Measurements from ENCODE around the gene MTHFD1L.

The MTHFD1L gene

DNA sequence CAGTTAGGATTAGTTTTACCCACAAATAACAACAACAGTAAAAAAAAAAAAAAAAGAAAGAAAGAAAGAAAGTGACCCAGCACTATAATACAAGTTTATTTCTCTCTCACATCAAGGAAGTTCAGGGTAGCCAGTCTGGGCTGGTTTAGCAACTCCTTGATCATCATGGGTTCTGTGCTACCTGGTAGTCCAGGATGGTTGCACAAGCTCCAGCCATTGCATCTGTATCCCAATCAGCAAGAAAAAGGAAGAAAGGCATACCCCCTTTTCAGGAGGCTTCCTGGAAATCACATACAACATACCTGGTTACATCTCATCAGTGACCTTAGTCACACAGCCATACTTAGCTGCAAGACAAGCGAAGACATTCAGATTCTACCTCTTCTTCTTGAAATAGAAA is 128.5 kb downstream of the MTHFD1L start:
- DNase-seq = no peak

DNA sequence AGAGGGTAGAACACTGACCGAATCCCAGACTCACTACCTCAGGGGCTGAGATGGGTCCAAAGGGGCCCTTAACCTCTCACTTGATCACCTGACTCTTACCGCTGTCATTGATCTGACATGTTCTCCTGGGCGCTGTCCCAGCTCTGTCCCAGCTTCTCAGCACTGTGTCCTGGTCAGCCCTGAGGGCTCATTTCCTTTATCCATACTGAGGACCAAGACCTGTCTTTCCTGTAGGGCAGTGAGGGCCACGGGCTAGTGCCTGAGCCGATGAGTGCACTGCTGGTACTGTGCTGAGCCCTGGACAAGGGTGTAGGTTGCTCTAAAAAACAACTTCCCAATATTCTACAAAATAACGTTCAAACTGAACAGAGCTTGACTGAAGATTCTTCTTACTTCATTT is 131.5 kb downstream of the MTHFD1L start:
- no peak for DNase-seq

DNA sequence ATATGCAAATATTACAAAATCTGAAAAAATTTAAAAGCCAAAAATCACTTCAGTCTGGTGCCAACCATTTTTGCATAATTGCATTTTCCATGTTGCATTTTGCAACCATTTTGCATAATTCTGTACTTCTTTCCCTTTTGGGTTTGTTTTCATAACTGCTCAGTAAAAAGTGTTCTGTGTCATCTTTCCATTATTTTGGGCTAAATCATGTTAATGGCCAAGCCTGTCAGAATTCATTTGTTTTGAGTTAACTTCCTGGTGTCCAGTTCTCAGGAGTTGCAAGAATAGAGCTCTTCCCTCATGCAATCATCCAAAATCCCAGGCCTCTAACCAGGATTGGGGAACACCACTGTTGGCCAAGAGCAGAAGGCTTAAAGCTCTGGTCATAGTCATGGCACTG is 133.6 kb downstream of the MTHFD1L start:
- DNase-seq = no peak

DNA sequence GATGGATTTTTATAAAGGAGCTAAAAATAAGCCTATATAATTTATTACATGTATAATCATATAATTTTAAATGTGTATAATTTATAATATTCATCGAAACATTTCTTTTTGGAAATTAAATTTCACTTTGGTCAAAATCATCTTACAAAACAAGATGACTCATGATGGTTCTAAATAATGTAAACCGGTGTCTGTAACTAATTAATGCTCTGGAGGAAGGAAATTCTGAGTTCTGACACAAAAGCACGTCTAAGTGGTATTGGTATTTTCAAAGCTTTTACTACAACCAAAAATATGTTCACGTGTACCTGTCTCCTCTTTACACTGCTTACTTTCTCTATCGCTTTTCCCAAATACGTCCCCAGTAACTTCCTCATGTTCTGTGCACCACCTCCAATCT is 134.1 kb downstream of the MTHFD1L start:
- DNase-seq = no peak

DNA sequence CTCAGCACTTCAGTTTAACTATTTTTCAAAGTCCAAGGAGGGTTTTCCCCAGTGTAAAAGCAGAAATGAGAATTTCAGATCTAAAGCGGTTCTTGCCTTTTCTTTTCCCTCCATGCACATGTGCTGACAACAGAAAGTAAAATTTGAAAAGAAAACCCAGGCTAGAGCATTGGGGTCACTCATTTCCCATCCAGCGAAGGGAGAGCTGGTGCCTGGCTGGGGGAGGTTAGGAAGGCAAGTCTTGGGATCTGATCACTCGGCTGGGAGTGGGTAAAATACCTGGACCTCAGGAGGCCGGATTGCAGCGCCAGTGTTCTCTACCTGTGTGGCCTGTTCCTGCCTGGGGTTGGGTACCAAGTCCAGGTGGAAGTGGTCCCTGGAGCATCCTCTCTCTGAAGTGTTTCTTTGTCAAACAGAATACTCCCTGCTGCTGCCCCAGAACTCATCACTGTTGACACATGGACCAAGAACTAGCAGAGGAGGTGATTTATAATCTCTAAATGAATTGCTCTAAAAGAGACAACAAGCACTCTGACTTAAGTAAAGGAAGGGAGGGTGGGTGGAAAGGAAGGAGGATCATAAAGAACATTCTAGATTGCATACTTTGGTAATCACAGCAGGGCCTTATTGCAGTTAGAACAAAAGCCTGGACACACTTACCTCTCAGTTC is 136.0 kb downstream of the MTHFD1L start:
- no peak for DNase-seq

DNA sequence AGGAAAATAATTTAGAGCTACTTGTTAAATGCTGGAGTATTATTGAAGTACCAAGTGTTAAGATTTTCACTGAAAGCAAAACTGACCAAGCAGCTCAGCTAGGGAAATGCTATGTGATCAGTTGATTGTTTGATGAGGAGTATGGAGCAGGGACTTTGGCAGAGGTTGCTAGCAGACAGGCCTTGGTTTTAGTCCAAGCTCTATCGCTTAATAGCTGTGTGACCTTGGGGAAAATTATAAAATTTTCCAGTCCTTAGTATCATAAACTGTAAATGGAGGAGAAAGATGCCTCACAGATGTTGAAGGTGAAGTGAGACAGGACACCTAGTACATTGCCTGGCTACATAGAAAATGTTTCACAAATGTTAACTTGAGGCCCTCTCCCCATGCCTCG is 136.6 kb downstream of the MTHFD1L start:
- no peak for DNase-seq

DNA sequence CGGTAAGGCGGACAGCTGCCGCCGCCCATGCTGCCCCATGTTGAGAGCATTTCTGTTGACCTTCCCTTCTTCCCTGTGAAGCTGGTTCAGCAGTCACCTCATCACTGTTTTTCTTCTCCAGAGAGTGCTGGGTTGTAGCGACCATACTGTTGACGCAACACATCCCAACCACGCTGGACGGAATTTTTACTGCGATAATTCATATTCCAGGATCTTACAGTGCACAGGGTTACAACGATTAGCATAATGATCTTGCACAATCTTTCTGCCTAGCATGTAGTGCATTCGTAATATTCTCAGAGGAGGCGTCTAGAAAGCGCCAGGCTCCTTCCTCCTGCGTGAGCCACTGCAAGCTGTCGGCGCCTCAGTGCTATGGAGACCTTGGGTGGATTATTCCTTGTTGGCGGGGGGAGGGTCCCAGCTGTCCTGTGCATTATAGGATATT is 137.0 kb downstream of the MTHFD1L start:
- DNase-seq = no peak

DNA sequence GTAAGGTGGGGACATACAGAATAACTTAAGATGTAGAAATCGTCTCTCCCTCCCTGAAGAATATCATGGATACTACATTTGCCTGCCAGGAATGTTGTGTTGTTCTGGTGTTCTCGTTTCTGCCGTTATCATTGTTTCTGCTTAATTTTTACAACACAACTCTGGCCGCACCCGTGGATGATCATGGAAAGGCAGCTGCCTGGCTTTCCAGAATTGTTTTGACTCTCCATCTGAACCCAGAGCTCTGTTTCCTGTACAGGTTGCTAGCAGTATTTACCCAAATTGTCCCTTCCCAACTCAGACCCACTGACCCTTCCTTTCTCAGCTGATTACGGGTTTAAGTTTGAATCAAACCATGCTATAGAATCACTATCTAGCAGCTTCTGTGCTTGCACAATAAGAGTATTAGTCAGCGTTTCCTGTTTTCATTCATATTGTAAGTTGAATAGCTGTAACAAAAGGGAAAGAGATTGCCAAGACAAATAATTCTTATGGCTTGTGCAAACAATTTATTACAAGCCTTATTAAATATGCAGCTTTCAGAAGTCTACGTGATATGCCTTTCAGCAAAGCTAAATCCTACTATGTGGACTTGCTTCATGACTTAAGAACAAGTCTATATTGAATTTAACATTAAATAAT is 139.0 kb downstream of the MTHFD1L start:
- DNase-seq = no peak

DNA sequence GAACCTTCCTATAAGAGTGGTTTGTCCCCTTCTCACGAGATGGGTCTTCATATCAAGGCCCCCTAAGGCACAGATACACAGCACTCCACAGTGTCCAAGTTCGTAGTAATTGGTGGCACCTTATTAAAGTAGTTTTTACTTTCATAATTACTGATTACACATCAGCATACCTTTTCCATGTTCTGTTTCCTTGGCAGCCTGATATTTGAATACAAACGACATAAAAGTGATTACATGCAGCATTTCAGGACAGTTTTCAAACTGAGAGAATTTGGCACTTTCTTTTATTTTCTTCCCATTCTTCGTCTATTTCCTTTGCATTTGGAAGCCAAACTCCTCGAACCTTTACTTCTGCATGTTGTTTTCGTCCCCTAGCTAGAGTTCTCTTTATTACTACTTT is 139.7 kb downstream of the MTHFD1L start:
- DNase-seq = no peak

DNA sequence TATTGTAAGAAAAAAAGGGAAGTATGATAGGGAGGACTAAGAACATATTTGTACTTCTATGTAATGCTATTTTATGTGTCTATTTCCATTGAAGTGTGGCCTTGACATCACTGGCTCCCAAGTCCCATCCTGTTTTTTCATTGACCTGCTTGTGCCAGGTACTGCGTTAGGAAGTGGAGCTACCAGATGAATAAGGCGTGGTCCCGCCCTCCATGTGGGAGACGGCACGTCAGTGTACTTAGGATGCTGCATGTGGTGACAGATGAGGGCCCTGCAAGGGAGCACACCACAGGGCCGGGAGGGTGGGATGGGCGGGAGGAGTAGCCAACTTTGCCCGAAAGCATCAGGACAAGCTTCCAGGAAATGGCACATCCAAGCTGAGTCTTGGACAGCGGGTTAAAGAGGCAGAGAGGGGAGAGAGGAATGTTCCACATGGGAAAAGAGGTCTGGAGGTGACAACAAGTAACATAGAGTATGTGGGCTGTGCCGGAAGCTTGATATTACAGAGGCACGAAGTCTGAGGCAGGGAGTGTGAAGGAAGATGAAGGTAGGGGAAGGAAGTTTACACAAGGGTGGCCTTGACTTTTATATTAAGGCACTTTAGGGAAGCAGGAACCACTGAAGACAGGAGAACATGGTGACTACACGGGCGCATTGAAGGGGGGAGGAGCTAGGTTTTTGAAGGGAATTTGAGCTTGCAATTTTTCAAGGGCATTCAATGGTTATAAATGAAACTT is 140.6 kb downstream of the MTHFD1L start:
- DNase-seq = no peak

DNA sequence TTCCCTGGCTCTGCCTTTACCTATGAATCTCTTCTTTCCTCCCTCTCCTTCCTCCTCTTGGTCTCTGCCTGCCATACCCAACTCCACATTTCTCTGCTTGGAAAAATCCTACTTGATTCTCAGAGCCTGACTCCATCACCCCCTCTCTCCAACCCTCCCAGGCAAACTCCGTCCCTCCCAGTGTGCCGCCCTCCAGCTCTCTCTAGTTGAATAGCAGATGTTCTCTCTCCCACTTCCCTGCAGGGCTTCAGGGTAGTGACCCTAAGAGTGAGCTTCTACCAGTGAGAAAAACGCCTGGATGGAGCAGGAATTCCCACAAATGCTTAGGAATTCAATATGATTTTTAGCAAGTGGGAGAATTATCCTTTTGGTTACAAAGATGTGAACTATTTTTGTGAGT is 141.6 kb downstream of the MTHFD1L start:
- no peak for DNase-seq

DNA sequence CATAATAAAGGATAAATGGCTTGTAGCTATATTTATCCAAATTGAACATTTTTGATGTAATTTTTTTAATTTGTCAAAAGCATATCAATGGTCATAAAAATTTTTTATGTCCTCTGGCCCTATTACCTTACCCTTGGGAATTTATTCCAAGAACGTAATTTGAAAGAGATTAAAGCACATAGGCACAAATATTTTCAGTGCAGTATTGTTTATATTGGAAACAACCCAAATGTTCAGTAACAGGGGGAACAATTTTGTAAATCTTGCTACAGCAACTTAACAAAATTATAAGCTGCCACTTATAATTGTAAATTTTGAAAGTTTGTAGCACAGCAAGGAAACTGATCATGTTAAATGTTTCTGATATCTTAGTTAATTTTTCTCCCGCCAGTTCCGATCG is 142.4 kb downstream of the MTHFD1L start:
- DNase-seq = no peak

DNA sequence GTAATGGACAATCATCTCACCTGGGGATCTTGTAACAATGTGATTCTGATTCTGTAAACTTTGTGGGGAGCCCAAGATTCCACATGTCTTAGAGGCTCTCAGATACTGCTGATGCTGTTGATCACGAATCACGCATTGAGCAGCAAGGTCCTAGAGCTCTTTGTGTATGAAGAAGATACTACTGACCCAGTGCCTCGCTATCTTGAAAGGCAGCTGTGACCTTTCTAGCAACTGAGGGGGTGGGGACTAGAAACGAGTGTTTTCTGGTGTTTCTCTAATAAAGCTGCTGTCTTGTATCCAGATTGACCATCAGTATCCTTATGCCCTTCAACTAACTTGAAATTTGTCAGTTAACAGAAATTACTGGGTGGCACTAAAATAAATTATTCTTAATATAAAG is 142.9 kb downstream of the MTHFD1L start:
- DNase-seq = no peak

DNA sequence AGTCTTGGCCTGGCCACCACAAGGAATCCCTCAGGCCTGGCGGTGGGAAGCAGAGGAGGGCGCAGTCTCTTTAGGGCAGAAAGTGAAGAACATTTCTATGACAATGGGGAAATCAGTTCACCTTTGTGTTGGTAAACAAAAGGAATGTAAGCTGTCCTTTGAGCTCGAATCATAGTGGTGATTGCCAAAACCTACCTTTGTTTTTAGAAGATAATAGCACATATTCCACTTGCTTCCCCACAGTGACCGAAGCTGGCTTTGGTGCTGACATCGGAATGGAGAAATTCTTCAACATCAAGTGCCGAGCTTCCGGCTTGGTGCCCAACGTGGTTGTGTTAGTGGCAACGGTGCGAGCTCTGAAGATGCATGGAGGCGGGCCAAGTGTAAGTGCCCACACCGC is 144.1 kb downstream of the MTHFD1L start:
- DNase-seq = no peak

DNA sequence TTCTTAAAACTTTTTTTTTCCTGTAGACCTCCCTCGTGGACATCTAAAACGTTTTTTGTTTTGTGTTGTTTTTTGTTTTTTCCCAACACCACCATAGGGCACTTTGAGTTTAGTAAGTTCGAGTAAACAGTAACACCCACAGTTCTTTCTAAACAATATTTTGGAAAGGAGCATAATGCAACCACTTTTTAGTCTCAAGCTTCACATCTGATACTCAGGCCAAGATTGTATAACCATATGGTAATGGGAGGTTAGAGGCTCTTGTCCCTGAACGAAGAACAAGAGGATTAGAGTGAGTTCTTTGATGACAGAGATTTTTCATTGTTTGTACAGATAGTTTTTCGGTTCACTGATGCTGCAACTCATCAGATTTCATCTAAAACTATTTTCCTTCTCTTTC is 144.6 kb downstream of the MTHFD1L start:
- DNase-seq = no peak

DNA sequence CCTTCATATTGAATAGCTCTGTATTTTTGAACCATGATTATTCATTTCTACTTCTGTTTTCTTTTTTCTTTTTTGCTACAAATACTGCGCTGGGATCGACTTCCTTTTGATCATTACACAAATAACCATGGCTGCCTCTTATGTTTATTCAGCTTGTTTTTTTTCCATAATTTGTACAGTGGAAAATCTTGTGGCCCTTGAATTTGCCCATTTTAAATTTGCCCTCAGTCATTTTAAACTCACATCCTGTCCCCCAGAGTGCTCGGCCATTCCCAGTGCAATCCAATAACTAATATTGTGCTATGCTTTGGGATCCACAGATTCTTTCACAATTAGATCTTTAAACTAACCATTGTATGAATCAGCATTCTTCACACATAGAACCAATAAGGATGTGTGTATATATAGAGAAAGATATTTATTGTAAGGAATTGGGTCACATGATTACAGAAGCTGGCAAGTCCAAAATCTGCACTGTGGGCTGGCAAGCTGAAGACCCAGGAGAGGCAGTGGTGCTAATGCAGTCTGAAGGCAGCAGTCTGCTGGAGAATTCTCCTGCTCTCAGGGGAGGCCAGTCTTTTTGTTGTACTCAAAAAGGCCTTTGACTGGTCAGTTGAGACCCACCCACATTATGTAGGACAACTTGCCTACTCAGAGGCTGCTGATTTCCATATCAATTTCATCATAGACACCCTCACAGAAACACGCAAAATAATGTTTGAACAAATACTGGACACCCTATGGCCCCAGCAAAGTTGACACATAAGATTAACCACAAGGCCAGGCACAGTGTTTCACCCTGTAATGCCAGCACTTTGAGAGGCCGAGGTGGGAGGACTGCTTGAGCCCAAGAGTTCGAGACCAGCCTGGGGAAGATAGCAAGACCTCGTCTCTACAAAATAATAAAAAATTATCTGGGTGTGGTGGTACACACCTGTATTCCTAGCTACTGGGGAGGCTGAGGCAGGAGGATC is 147.1 kb downstream of the MTHFD1L start:
- DNase-seq = no peak

DNA sequence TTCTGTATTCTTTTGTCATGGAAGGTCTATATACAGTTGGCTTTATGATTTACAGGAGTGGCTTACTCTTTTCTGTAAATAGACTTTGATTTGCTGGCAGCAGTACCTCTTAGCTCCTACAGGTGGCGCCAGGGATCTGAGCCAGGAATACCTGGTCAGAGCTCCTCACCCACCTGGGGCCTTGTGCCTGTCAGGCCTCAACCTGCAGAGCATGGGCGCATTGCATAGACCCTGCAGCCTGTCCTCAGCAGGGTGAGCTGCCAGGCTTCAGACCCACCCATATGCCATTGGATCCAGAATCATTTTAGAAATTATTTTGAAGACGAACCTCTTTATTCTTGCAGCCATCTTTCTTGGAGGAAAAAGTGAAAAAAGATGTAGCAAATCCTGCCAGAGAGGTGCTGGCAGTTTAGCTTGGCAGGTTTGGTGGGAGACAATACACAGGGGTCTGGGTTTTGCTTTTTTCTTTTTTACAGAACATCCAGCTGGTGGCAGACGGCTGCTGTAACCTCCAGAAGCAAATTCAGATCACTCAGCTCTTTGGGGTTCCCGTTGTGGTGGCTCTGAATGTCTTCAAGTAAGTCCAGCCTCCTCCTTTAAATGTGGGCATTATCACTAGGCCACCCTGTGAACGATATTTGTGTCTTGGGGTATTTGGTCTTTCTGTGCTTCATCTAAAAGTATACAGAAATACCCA is 149.1 kb downstream of the MTHFD1L start:
- DNase-seq = peak; percentile 37 to 46

DNA sequence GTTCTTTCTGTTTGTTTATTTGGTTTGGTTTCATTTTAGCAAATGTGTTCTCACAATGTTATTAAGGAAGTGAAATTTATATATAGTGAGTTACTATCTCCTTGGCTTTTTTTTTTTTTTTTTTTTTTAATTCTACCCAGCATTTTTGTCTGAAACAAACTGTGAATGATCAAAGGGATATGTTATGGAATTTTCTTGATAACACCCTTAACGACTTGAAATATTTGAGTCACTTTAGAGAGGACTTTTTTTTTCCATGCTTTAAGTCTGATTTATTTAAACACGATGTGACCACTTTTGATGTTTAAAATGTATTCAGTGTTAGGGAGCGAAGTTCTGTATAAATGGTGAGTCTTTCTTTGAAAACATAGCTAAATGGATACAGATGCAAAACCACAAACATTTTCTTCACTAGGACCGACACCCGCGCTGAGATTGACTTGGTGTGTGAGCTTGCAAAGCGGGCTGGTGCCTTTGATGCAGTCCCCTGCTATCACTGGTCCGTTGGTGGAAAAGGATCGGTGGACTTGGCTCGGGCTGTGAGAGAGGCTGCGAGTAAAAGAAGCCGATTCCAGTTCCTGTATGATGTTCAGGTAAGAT is 149.7 kb downstream of the MTHFD1L start:
- DNase-seq = no peak

DNA sequence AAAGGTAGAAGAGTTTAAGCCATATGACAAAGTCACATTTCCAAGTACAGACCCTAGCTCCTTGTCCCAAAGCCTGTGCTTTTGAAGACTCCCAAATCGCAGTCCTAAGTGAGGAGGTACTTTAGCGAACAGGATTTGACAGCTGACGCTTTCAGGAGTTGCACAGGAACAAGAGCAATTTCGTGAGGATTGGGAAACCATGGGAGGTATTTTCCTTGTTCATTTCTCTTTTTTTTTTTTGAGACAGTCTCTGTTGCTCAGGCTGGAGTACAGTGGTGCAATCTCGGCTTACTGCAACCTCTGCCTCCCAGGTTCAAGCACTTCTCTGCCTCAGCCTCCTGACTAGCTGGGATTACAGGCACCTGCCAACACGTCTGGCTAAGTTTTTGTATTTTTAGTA is 150.6 kb downstream of the MTHFD1L start:
- DNase-seq = no peak

DNA sequence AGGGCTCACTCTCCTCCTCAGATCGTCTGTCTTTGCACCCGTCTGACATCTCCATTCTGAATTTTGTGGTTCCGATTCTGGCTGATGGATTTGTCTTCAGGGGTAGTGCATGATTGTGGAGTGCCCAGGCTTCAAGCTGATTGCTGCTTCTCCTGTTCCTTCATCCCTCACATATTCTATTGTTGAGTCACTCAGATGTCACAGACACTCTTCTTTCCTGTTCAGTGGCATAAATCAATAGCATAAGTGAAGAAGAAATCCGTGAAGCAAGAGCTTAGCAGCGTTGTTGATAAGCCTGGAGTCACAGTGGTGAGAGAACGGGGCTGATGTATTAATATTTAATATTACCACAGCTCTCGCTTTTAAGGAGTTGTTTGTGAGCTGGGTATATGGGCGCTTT is 152.5 kb downstream of the MTHFD1L start:
- no peak for DNase-seq

DNA sequence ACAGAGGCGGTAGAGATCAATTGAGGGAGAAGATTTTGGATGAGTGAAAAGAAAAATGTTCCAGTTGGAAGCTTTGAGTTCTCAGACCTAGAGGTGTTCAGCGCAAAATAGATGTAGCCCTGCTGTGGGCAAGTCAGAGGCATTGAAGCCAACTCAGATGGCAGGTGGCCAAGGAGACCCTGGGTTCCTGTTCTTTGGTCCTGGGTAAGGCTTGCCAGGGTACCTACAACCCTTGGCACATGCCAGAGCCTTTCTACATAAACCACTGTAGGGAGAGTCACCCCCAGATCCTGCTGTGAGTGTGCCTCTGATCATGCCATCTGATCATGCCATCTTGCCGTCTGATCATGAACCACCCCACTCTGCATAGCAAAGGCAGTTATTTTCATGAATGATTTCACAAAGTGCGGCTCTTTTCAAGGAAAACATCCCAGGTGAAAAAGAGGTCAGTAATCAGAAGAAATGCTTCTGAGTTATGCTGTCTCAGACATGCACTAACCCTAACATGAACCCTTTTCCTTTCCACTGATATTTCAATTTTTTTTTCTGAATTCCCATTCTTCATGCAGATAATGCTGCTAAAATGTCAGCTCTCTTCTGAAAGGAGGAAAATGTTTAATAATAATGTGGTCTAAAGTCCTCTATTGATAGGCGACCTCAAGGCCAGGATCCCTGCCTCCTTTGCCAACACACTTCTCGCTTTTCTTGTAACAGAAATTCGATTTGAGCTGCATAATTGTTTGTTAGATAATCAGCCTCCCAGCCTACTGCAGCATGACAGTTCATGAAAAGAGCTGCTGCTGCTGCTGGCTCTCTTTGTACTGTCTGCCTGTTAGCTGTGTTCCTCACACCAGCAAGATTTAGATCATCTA is 153.6 kb downstream of the MTHFD1L start:
- no peak for DNase-seq

All from activated CD4-positive, alpha-beta T cell treated with anti-CD3 and anti-CD28 coated beads for 4 hours (primary cell).